Activated naive CD4-positive, alpha-beta T cell treated with anti-CD3 and anti-CD28 coated beads, Interleukin-2, amount 50 U/mL, for 16 hours (primary cell): Measurements from ENCODE around the gene PRSS3.
"Not testable (repeated sequence)": the region's sequence is repeated elsewhere in the genome, so short reads cannot be mapped to it uniquely, and the experiment has no call there.

ENCODE experiments used
- DNase-seq: peaks from one replicate; pipeline ENCODE4 v3.0.0-alpha.2; 2020

PRSS3 gene

DNA sequence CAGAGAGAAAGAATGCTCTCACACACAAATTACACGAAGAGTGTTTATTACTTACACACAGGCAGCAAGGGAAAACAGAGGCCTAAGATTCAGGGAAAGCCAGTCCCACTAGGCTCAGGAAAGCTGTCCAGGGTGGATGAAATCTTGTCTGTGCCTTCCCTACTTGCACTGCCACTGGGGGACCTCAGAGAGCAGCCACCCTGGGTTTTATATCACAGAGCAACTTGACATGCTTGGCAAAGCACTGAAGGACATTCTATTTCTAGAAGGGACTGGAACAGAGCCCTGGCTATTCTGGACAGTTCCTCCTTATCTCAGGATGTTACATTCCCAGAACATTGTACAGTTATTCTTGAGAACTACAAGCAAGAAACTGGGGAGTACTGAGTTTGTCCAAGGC lies 7.5 kb upstream of the PRSS3 start:
- DNase-seq, result no peak

DNA sequence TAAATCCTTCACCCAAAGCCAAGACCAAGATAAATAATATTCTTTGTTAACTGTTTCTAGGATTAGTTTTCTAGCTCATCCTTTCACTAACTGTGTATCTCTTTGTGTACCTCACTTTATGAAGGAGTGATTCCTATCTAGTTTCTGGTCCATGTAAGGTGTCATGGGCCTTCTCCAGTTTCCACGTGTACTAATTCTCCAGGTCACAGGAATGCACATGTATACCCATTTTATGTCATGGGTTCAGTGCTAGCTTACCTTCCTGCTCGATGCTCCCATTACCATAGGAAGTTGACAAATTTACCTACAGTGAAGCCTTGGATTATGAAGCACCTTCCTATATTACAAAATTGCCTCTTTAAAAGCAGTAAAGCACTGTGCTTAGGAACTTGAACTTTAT lies 5.9 kb upstream of the PRSS3 start:
- not testable (repeated sequence) for DNase-seq

DNA sequence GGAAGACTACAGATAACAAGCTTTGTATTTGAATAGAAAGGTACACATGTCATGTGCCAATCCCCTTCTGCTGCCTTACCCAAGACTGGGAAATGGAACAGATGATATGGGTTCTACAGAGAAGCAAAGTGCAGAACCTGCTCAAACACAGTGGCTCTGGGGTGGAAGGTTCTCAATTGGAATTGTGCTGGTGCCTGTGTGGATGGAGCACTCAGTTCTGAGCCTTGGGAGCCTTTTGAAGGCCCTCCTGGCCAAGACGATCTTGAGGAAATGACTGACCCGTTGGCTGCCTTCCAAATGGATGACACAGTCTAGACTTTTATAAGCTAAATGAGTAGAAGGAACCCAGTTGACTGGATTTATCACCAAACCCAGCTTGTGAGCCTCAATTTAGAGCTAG lies 4.2 kb upstream of the PRSS3 start:
- DNase-seq, result no peak

DNA sequence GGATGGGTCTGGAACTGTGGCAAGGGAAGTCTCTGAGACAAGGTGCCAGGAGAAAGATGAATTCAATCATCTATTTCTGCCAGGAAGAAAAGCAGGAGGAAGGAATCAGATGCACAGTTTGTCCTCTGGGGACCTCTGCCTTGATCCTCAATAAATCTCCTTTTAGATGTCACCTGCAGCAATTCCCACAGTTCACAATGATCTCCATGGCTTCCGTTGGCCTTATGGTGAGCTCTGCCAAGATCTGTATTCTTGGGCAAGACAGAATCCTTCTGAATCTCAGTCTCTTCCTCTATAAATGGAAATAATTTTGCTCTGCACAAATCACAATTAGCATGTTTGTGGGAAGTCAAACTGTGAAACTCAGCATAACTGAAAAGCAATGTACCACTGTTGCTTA lies 1.9 kb upstream of the PRSS3 start:
- not testable (repeated sequence) for DNase-seq

DNA sequence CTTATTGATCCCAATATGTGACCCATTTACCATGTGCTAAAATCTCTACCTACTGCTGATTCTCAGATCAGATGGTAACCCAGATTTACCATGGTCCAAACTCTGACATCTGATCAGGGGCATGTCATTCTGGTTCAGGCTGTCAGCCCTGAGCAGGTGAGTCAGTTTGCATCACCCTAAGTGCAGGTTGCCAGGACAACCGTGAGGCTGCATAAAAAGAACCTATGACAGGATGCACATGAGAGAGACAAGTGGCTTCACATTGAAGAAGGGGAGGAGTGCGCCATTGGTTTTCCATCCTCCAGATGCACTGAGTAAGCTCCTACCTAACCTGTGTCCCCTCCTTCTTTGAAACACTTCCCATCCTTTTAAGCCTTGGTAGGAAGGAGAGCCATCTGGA lies 801 bp upstream of the PRSS3 start:
- DNase-seq, result peak; percentile 21

DNA sequence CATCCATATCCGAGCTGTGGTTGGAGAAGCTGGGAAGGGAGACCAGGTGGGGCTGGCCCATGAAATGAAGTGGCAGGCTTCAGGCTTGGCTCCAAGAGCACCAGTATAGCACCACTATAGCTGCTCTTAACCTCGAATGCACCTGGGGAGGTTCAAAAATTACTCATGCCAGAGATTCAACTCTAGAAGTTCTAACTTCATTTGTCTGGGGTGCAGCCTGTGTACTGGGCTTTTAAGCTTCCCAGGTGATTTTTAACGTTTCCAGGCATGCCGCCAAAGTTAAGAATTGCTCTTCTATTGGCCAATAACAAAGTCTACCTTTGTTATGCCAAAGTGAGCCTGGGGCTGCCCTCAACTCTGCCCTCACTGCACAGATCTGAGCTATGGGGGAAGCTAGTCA lies 458 bp downstream of the PRSS3 start:
- DNase-seq, result no peak

DNA sequence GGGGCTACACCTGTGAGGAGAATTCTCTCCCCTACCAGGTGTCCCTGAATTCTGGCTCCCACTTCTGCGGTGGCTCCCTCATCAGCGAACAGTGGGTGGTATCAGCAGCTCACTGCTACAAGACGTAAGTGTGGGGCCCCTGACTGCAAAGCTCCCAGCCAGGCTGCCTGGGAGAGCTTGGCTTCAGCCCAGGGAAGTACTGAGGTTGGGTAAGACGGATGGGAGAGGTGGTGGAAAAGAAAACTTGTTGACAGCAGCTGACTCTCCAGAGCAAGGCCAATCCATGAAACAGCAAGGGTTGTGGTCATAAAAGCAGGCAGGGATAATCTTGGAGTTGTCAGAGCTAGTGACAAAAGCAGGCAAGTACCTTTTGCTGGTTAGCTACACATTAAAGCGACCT lies 1.3 kb downstream of the PRSS3 start:
- not testable (repeated sequence) for DNase-seq

DNA sequence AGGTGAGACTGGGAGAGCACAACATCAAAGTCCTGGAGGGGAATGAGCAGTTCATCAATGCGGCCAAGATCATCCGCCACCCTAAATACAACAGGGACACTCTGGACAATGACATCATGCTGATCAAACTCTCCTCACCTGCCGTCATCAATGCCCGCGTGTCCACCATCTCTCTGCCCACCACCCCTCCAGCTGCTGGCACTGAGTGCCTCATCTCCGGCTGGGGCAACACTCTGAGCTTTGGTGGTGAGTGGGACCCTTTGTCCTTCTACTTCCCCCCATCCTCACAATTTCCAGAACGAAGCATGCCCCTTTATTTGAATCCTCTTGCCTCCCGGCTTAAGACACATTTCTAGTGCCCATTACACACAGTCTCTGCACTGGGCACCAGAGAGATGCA lies 2.5 kb downstream of the PRSS3 start:
- DNase-seq, result no peak

DNA sequence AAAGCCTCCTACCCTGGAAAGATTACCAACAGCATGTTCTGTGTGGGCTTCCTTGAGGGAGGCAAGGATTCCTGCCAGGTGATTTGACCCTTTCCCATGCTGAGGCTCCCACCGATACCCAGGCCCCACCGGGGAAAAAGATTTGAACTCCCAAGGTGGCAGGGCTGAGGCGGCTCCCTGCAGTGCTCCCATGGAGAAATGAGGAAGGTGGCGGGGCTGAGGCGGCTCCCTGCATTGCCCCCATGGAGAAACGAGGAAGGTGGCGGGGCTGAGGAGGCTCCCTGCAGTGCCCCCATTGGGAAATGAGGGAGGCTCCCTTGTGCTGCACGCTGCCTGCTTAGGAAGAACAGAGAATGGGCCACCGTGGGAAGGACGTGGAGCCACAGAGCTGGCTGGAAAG lies 3.2 kb downstream of the PRSS3 start:
- DNase-seq, result no peak

DNA sequence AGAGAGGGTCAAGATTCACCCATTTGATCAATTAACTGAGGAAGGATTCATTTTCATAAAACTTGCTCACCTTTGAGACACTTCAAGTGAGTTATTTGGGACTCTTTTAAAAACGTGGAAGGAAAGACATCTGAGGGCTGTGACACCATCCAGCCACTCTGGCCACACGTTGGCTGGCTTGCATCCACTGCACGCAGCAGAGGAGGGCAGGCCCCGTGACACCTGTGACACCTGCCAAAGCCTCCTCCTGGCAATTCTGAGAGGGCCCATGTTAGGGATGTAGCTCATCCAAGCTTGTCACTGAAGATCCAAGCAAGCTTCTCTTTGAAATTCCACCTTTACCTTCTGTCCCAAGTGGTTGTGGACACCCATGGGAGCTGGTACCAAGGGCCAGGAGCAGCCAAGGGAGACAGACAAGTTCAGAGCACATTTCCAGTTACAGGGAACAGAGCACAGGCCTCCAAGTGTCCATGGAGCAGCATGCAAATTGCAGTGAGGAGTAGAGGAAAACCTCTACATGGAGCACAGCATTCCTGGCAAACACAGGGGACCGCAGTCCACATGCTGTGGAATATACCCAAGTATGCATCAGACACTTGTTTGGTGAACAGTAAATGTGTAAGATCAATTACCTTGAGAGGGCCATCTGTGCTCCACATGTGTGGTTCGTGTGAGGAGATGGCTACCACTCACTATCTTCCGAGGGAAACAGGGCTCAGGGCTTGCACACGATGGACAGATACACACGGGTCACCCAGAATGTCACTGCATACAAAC lies 4.8 kb downstream of the PRSS3 start:
- DNase-seq, result no peak

DNA sequence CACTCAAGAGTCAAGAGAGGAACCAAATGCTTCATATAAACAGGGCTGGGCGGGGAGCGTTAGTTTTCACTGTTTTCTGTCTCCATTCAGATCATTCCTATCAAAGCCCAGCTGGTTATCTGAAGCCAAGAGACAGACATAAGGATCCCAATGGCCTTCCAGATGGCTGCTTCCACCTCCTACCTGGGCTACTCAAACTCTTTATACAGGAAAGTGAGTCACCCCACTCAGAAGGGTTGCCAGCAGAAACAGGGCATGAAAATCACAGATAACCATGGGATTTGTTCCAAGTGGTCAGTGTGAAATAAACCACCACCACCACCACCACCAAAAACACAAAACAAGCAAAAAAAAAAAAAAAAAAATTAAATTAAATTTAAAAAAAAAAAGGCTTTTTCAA lies 5.5 kb downstream of the PRSS3 start:
- no peak for DNase-seq

DNA sequence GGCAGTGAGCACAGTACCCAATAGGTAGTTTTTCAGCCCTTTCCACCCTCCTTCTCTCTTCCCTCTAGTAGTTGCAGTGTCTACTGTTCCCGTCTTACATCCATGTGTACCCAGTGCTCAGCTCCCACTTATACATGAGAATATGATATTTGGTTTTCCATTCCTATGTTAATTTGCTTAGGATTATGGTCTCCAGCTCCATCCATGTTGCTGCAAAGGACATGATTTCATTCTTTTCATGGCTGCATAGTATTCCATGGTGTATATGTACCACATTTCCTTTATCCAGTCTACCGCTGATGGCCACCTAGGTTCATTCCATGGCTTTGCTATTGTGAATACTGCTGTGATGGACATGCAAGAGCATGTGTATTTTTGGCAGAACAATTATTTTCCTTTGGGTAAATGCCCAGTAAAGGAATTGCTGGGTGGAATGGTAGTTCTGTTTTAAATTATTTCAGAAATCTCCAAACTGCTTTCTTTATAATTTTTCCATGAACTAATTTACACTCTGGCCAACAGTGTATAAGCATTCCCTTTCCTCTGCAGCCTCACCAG lies 6.7 kb downstream of the PRSS3 start:
- not testable (repeated sequence) for DNase-seq

DNA sequence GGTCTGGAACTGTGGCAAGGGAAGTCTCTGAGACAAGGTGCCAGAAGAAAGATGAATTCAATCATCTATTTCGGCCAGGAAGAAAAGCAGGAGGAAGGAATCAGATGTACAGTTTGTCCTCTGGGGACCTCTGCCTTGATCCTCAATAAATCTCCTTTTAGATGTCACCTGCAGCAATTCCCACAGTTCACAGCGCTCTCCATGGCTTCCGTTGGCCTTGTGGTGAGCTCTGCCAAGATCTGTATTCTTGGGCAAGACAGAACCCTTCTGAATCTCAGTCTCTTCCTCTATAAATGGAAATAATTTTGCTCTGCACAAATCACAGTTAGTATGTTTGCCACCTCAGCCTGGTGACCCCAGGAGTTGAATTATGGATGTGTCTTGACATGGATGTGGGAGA lies 8.8 kb downstream of the PRSS3 start:
- DNase-seq, result not testable (repeated sequence)

DNA sequence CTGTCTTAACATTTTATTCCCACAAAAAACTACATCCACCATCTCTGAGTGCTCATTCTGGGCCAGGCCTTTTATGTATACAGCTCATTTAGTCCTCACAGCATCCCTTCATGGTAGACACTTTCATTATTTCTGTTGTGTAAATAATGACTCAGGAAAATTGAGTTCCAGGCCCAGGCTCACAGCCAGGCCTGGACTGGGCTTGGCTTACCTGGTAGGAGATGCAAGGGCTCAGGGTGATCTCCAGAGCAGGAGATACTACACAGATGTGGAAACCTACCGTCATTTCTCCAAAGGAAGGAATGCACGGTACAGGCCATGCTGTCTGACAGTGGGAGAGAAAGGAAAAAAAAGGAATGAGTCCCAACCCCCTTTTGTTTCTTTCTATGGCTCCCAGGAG lies 11.8 kb downstream of the PRSS3 start:
- DNase-seq, result not testable (repeated sequence)

DNA sequence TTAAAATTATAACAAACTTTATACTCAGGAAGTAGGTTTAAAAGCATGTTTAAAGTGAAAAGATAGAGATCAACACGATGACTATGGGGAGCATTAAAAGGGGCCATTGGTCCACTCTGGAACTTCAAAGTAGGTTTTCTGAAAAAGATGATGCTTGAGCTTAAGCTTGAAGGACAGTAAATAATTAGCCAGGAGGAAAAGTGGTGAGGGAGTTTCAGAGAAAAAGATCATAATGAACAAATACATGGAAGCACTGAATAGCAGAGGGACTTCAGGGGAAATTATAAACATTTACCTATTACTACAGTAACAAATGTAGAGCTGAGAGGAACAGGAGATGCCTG lies 13.6 kb downstream of the PRSS3 start:
- not testable (repeated sequence) for DNase-seq

DNA sequence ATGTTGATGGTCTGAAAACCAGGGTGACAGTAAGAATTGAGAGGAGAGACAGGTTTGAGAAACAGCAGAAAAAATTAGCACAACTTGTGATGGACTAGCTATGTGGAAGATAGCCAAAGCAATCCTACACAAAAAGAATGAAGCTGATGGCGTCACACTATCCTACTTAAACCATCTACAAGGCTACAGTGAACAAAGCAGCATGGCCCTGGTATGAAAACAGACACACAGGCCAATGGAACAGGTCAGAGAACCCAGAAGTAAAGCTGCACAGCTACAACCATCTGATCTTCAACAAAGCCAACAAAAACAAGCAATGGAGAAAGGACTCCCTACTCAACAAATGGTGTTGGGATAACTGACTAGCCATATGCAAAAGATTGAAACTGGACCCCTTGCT lies 14.1 kb downstream of the PRSS3 start:
- no peak for DNase-seq

DNA sequence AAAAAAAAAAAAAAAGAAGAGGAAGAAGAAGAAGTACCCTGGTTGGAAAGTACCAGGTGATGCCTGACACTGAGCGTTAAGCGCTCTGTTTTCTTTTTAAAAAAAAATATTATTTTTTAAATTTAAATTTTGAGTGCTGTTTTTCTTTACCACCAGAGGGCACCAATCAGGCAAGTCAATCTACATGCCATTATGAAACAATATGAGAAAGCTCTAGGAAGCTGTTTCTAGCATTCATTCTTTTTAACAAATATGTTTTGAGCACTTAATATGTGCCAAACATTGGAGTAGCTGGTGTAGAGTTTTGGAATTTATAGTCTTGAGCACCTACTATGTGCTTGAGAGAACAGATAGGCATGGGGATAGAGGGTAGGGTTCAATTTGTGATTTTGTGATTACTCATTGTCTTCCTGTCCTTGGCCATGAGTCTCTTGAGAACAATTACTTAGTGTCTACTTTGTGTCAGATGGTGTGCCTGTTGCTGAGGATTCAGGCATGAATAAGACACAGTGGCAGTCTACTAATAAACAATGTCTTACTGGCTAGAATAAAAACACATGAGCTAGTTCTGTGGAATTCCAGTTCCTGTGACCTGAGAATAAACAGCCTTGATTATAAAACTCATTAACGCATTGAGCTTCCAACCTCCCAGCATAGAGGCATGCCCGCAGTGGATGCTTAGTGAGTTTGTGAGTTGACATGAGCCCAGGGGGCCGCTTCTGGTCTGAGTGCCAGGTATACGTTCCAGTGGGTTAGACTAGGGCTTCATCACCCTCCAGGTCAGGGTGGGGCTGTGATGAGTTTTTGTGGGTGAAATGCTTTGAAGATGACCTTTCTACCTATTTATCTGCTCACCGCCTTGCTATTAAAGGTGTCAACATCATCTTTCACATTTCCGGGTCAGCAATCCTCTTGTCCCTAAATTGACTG lies 18.6 kb downstream of the PRSS3 start:
- DNase-seq, result no peak

DNA sequence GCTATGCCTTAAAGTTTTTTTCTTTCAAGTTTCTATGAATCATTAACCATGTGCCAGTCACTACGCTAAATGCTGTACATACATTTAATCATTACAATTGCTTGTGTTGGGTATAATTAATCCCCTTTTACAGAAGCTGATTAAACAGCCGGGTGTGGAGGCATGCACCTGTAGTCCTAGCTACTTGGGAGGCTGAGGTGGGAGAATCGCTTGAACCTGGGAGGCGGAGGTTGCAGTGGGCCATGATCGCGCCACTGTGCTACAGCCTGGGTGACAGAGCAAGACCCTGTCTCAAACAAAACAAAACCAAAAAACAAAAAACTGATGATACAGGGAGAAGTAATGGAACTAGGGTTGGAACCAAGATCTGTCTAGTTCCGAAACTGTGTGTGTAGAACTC lies 20.4 kb downstream of the PRSS3 start:
- no peak for DNase-seq

DNA sequence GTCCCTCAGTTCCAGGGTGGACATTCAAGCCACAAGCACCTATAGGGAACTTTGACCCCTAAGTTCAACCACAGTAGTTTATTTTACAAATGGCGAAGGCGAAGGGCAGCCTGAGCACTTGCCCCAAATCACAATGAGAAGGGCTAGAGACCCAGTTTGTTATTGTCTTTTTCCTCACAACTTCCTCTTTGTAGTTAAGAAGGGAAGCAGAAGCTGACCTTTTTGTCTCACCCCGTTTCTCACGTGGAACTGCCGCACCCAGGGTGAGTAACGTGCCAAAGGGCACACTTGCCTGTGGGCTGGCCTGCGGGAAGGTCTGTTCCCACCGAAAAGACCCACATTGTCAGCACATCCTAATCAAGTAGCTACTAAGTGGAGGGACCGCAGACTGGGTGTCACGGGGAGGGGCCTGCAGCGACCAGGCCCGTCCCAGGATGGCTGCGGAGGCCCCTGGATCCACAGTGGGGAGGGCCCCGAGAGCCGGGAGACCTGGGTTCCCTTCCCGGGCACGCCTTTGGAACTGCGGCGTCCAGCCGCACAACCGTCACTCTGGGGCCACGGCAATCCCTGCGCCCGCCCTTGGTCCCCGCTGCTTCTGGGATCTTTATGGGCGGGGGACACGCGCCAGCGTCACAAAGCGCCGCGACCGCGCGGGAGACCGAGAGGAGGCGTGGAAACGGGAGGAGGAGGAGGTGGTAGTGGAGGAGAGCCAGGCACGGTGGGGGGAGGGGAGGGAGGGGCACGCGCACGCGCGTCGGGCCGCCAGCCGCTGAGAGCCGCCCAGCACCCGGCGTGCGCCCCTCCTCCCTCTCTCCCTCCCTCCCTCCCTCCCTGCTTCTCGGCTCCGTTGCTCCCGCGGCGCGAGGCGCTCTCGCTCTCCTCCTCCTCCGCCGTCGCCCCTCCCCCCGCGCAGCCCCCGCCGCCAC lies 21.2 kb downstream of the PRSS3 start, which contains the start of gene UBE2R2:
TSS of gene UBE2R2 (plus strand) at position 834 of the 926 bp plus-strand sequence. CDS start 598 bp downstream, outside the sequence.
- DNase-seq, result peak; percentile 91

DNA sequence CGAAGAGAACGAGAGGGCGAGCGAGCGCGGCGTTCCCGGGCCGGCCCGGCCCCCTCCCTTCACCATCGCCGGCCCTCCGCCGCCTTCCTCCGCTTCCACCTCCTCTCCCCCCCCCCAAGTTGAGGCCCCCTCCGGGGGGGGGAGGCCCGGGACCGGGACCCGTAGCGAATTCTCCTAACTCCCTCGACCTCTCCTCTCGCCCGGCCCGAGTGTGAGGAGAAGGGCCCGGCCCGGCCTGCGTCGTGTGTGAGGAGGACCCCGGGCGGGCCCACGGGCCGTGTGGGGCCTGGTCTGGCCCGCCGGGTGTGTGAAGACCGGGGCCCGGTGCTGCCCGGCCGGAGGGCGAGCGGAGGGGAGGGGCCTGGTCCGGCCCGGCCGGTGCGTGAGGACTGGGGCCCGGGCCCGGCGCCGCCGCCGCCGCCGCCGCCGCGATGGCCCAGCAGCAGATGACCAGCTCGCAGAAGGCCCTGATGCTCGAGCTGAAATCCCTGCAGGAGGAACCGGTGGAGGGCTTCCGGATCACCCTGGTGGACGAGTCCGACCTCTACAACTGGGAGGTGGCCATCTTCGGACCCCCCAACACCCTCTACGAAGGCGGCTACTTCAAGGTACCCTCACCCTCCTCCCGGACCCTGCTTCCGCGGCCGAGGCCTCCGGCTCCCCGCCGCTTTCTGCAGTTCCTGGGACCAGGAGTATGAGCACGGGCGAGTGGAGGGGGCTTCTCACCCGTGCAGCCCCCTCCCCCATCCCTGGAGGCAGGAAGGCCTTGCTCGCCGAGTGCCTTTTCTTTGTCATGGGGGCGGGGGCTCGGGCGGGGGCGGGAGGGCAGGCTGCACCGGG lies 22.2 kb downstream of the PRSS3 start:
- DNase-seq, result peak; percentile 57

DNA sequence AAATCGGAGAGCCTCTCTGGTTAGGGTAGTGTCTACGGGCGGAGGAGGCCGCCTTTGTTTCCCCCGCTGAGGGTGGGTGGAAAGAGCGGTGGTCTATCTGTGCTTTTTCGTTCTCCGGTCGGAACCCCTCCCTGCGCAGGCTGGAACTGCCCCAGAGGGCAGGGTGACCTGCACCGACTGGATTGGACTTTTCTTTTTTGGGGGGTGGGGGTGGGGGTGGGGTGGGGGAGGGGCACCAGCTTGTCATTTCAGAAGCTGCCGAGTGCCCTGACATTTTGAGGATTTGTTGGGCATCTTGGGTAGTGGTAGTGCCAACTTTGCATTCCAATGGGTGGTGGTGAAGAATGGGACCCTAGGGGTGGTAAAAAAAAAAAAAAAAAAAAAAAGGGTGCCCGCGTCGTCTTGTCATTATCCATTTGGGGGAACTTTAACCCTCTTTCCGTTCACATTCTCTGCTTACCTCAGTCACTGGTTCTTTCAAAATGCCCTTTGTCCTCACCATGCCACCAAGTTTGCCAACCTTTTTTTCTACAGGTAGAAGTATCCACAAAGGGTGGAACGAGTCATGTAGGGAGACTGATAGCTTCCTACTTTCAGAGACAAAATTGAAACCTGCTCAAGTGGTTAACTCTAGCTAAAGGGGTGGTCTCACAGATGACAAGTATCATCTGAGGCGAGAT lies 22.9 kb downstream of the PRSS3 start:
- no peak for DNase-seq
